Lung (tissue), 12 donors: ENCODE data around the gene FAM124B. TPM values are rescaled to one million over a fixed set of nuclear protein-coding genes. Genes with fewer than 3 reads are reported as not detected.
A peak's percentile ranks its signal among the peaks of the same experiment; 100 is the strongest.

Source experiments
- ATAC-seq: fragments of 200-7000 bp; cut with Tn5 transposase; one replicate; pipeline ENCODE4 v1.9.1; 2020; ENCODE audit warnings: moderate number of reproducible peaks; ENCODE audit not compliant: insufficient read depth, low FRiP score
- DNase-seq, 3 donors: peaks; one replicate each; pipeline ENCODE4 v3.0.0-alpha.2; 2013 to 2017
- H3K27ac ChIP-seq, 2 donors: one replicate each; pipeline ENCODE4 v1.5.1; 2013; ENCODE audit warnings: mild to moderate bottlenecking in 2 of 2, moderate library complexity in 2 of 2, control low read depth in 1 of 2, inconsistent platforms in 1 of 2, low read depth in 1 of 2, low read length in 1 of 2
- H3K27me3 ChIP-seq, 3 donors: one replicate each; pipeline ENCODE4 v1.5.1; 2013; ENCODE audit warnings: low read length in 2 of 3; ENCODE audit not compliant: control insufficient read depth in 3 of 3, insufficient read depth in 3 of 3
- H3K36me3 ChIP-seq, 4 donors: one replicate each; pipeline ENCODE4 v1.5.1; 2013; ENCODE audit warnings: low read length in 4 of 4, mild to moderate bottlenecking in 1 of 4, moderate library complexity in 1 of 4; ENCODE audit not compliant: control insufficient read depth in 4 of 4, insufficient read depth in 4 of 4
- H3K4me1 ChIP-seq, 5 donors: one replicate each; pipeline ENCODE4 v1.5.1; 2013; ENCODE audit warnings: low read length in 5 of 5, mild to moderate bottlenecking in 2 of 5, moderate library complexity in 1 of 5; ENCODE audit not compliant: control insufficient read depth in 5 of 5, insufficient read depth in 5 of 5
- H3K4me3 ChIP-seq: one replicate; pipeline ENCODE4 v1.5.1; 2013; ENCODE audit warnings: mild to moderate bottlenecking, control low read depth, moderate library complexity
- H3K9ac ChIP-seq, 2 donors: one replicate each; pipeline ENCODE4 v1.5.1; 2013; ENCODE audit warnings: low read length in 2 of 2, control low read depth in 1 of 2; ENCODE audit not compliant: insufficient read depth in 1 of 2
- H3K9me3 ChIP-seq, 4 donors: one replicate each; pipeline ENCODE4 v1.5.1; 2013; ENCODE audit warnings: low read length in 3 of 4, mild to moderate bottlenecking in 1 of 4, moderate library complexity in 1 of 4; ENCODE audit not compliant: control insufficient read depth in 4 of 4, insufficient read depth in 3 of 4
- CTCF ChIP-seq: IDR thresholded peaks from 2 replicates; pipeline ENCODE4 v1.5.1; 2012; ENCODE audit warnings: mild to moderate bottlenecking; ENCODE audit errors: control extremely low read depth, extremely low read depth
- WGBS, 2 donors: extraction: QIAGEN DNeasy Blood & Tissue Kit; methylation state at CpG; one replicate each; pipeline ENCODE4 v1.1.7; 2013; 5-methylcytosine and 5-hydroxymethylcytosine counted together
- polyA plus RNA-seq, 2 donors: library from polyadenylated mRNA; stranded (reverse); fragments of 200-250 nt; gene quantifications; one replicate each; pipeline ENCODE4 v1.2.1, GENCODE V29; 2013
- total RNA-seq, 2 donors: library from RNA; depleted of rRNA in 1 of 2; stranded (reverse); fragments of >200 nt in 1 of 2; gene quantifications; one replicate each; pipeline ENCODE4 v1.2.1, GENCODE V29; 2014 to 2021
- donor health status: control.
- donor health status: control.
- donor health status: Bipolar disorder and iron deficiency.
- donor health status: healthy.
- donor health status: DM: yes; HTN: yes; CAD: no.

FAM124B gene
- total and polyA plus RNA-seq, 4 donors, result 0.71 to 21.4 (median 1.7) TPM

GRCh38 chr2:224433442-224433841, 31.5 kb upstream of the FAM124B start:
- H3K27ac ChIP-seq, result no peak overlapping the region
- no peak overlapping the region for H3K4me3 ChIP-seq
- no peak for TF ChIP-seq CTCF
- 89% methylated on average over 10 of the region's 10 CpGs for WGBS, 2 donors
- H3K9ac ChIP-seq, result no peak overlapping the region
- H3K36me3 ChIP-seq, result no peaks in the 10 kb centered on the region
- no peaks in the 10 kb centered on the region for H3K4me1 ChIP-seq
- ATAC-seq (no peak), DNase-seq (peak in 1 of 3 donors; percentile 32)
- no peaks in the 10 kb centered on the region for H3K9me3 ChIP-seq
- H3K27me3 ChIP-seq, result no peaks in the 10 kb centered on the region

GRCh38 chr2:224432003-224432579, 30.2 kb upstream of the FAM124B start:
- ATAC-seq (no peak), DNase-seq (no peak)
- Histone ChIP-seq H3K27ac (no peak overlapping the region), H3K27me3 (no peaks in the 10 kb centered on the region), H3K9me3 (no peaks in the 10 kb centered on the region), H3K36me3 (no peaks in the 10 kb centered on the region), H3K4me3 (no peak overlapping the region), H3K9ac (no peak overlapping the region), H3K4me1 (no peaks in the 10 kb centered on the region)
- TF ChIP-seq CTCF, result no peak
- WGBS, 2 donors, result 85 to 90% methylated on average over 6 of the region's 6 CpGs

GRCh38 chr2:224429441-224429810, 27.5 kb upstream of the FAM124B start:
- no peak overlapping the region for H3K4me3 ChIP-seq
- no peak overlapping the region for H3K27ac ChIP-seq
- H3K9ac ChIP-seq, result no peak overlapping the region
- WGBS, 2 donors, result 35 to 44% methylated on average over 2 of the region's 2 CpGs
- ATAC-seq (no peak), DNase-seq (no peak)
- H3K9me3 ChIP-seq, result no peaks in the 10 kb centered on the region
- no peak for TF ChIP-seq CTCF
- H3K4me1 ChIP-seq, result no peaks in the 10 kb centered on the region
- H3K36me3 ChIP-seq, result no peaks in the 10 kb centered on the region
- no peaks in the 10 kb centered on the region for H3K27me3 ChIP-seq

- ATAC-seq (no peak), DNase-seq (no peak)
- TF ChIP-seq CTCF, result no peak
- no peaks in the 10 kb centered on the region for H3K9me3 ChIP-seq
- no peak overlapping the region for H3K27ac ChIP-seq
- WGBS, 2 donors, result 62 to 68% methylated on average over 3 of the region's 3 CpGs
- no peaks in the 10 kb centered on the region for H3K36me3 ChIP-seq
- H3K27me3 ChIP-seq, result no peaks in the 10 kb centered on the region
- no peaks in the 10 kb centered on the region for H3K4me1 ChIP-seq
- no peak overlapping the region for H3K9ac ChIP-seq
- H3K4me3 ChIP-seq, result no peak overlapping the region
These were observed 27.0 kb upstream of the FAM124B start for GRCh38 chr2:224428787-224429440.
